C1 segment of cervical spinal cord (tissue), 14 donors: ENCODE results near the gene CD37.
A peak's percentile ranks its signal among the peaks of the same experiment; 100 is the strongest.
"Not testable (repeated sequence)": the region's sequence is repeated elsewhere in the genome, so short reads cannot be mapped to it uniquely, and the experiment has no call there.

Experiments used
- DNase-seq, 14 donors: peaks; one replicate each; lab custom pipeline; 2025; lab: John Stamatoyannopoulos, UW

Gene CD37

GRCh38 chr19:49347191-49347590, 12.0 kb downstream of the CD37 start:
- DNase-seq = no peak

DNA sequence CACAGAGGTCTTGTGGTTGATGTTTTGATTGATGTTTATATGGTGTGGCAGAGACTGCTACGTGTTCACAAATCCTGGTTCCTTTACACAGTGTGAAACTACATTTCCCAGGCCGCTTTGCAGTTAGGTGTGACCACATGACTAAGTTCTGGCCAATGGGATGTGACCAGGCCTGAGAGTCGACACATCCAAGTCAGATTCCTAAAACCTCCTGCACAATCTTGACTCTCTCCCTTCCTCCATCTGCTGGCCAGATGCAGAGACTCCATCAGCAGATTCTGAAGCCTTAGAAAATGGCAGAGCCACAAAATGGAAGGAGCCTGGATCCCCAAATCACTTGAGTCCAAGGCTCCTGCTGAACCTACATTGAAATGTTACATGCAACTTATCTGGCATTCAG, 12.6 kb downstream of the CD37 start:
- DNase-seq = no peak

- DNase-seq = no peak
These were observed 13.3 kb downstream of the CD37 start for GRCh38 chr19:49348305-49349189.

GRCh38 chr19:49349567-49349966, 14.4 kb downstream of the CD37 start:
- no peak for DNase-seq

DNA sequence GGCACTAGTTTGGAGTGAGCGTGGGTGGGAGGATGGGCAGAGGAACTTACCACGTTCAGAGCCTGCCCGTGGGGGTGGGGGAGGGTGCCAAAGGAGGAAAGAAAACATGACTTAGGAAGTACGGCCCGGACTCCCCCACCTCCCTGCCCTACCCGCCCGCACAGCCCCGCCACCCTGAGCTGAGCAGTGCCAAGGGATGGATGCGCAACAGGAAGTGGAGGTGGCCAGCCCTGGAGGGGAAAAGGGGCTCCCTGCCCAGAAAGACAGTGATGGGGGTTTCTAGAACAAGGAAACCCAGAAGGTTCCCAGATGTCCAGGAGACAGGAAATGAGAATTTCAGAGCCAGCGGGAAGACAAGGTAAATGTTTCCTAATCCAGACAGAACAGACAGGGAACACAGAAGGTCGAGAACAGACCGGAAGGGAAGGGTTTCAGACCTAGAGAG, 20.7 kb downstream of the CD37 start:
- DNase-seq = no peak

DNA sequence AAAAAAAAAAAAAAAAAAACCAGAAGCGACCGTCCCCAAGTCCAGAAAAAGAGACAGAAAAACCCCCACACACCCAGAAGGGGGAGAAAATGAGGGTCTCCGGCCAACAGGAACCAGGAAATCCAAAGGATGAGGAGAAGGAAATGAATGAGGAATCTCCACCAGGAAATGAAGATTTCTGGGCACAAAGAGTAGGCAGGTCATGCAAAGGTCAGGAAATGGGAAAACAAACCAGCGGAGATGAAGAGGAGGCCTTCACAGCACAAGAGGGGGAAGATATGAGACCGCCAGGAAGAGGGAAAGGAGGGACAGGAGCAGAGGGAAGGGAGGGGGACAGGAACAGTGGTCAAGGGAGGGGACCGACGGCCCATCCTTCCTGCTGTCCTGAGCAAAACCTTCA, 21.2 kb downstream of the CD37 start:
- no peak for DNase-seq

DNA sequence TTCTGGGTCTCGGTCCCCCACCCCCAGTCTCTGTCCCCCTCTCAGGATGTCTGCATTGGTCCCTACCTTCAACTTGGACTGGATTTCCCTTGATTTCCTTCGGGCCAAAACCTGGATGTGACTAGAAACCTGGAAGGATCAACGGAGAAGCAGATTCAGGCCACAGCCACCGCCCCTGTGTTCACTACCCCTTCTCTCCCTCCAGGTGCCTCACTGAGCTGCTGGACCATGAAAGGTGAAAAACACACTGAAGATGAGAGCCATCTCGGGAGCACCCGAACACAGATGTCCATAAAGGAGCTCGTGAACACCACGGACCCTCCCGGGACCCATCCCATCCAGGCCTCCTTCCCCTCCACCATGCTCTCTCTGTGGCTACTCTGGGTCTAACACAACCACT, 22.0 kb downstream of the CD37 start:
- DNase-seq = no peak

GRCh38 chr19:49359851-49360820, 24.9 kb downstream of the CD37 start:
- DNase-seq = no peak

DNA sequence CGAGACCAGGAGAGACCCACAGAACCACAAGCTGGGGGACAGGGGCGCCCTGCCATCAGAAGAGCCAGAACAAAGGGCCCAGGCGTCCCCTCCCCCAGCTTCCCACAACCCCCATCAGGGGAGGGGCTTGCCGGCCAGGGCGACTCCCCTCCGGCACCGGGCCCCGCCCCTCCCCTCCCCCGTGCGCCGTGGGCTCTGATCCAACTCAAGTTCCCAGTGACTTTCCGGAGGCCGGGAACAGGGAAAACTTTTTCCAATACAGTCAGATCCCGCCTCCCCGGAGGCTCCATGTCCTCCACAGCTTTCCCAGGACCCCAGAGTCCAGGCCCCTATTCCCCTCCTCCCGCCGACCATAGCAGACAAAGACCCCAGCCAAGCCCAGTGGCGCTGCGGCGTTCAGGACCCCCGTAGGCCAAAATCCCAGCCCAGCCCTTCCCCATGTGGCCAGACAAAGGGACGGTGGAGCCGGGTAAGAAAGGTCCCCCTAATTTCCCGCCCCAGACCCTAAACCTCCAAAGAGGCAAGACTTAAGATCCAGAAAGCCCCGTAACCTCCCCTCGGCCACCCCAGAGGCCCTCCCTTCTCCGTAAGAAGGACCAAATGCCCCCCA, 26.3 kb downstream of the CD37 start:
- DNase-seq = peak in 2 of 14 donors; percentile 26 to 40

GRCh38 chr19:49362048-49362928, 27.1 kb downstream of the CD37 start, which contains the start of gene TEAD2:
Gene TEAD2 (minus strand): TSS chr19:49362416. CDS start chr19:49360075, 2,341 bp downstream.
- peak in 3 of 14 donors; percentile 7 to 19 (median 10) for DNase-seq

DNA sequence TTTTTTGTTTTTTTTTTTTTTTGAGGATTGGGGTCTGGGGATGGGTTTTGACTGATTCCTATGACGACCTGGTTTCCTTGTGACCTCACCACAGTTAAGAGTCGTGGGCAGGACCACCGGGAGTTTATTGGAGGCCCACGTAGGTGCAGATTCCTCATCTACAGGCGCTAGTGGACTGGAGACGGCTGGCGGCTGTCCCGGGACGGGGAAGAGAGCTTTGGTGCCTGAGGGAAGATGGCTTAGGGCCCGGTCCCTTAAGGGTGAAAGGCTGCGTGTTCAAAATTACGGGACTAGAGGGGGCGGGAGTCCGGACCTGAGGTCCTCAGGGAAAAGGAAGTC, 27.7 kb downstream of the CD37 start:
- DNase-seq = no peak

GRCh38 chr19:49363268-49364082, 28.3 kb downstream of the CD37 start, which contains the start of gene DKKL1:
Gene DKKL1 (plus strand): TSS chr19:49363877. CDS start chr19:49363999, 122 bp downstream.
- DNase-seq = peak in 9 of 14 donors; percentile 18 to 59 (median 40)

- DNase-seq = no peak
These were observed 29.0 kb downstream of the CD37 start for GRCh38 chr19:49364083-49364737.

GRCh38 chr19:49366110-49366509, 30.9 kb downstream of the CD37 start:
- no peak for DNase-seq

- DNase-seq = no peak
These were observed 33.6 kb downstream of the CD37 start for GRCh38 chr19:49368711-49369358.

DNA sequence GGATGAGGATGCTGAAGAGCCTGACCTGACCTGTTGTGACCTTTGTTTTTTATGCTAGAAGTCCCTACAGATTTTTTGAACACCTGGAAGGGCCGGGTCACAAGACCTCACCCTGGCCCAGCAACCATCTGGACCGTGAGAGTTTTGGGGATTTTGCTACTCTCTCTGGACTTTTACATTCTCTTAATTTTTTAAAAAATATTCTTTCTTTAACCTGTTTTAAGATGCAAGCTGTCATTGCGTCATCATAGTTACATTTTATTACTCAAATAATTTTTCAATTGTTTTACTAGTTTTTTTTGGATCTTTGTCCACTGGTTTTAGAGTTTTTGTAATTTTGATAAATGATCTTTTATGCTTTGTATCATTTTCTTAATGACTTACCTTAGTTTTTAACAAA, 36.0 kb downstream of the CD37 start:
- DNase-seq = no peak

DNA sequence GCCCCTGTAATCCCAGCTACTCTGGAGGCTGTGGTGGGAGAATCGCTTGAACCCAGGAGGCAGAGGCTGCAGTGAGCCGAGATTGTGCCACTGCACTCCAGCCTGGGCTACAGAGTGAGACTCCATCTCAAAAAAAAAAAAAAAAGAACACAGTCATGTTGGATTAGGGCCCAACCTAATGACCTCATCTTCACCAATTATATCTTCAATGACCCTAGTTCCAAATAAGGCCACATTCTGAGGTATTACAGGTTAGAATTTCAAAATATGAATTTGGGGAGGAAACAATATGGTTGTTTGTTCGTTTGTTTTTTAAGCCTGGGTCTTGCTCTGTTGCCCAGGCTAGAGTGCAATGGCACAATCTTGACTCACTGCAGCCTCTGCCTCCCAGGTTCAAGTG, 38.0 kb downstream of the CD37 start:
- not testable (repeated sequence) for DNase-seq

GRCh38 chr19:49374665-49375434, 39.6 kb downstream of the CD37 start:
- no peak for DNase-seq
